Heart left ventricle (tissue), 16 donors: ENCODE results near the gene OGFR. TPM values are rescaled to one million over a fixed set of nuclear protein-coding genes. Genes with fewer than 3 reads are reported as not detected.

ENCODE experiments used
- ATAC-seq, 4 donors: fragments of 200-7000 bp; cut with Tn5 transposase; one replicate each; pipeline ENCODE4 v1.9.1; 2020 to 2022; ENCODE audit warnings: moderate library complexity in 4 of 4, mild to moderate bottlenecking in 3 of 4, moderate number of reproducible peaks in 1 of 4
- DNase-seq, 5 donors: peaks; one replicate each; pipeline ENCODE4 v3.0.0-alpha.2; 2020
- H3K27ac ChIP-seq, 12 donors: fragments of 200-600 bp; sonication (generic) in 4 of 12; one replicate each; pipeline versions ENCODE4 v1.5.0 to v1.8.0; 2016 to 2022; ENCODE audit warnings: mild to moderate bottlenecking in 2 of 12
- H3K27me3 ChIP-seq, 9 donors: fragments of 200-600 bp; sonication (generic) in 2 of 9; one replicate each; pipeline versions ENCODE4 v1.5.1 to v1.8.0; 2016 to 2022; ENCODE audit warnings: mild to moderate bottlenecking in 3 of 9
- H3K36me3 ChIP-seq, 9 donors: fragments of 200-600 bp; sonication (generic) in 2 of 9; one replicate each; pipeline versions ENCODE4 v1.5.0 to v1.8.0; 2018 to 2022; ENCODE audit warnings: mild to moderate bottlenecking in 2 of 9
- H3K4me1 ChIP-seq, 12 donors: fragments of 200-600 bp; sonication (generic) in 4 of 12; one replicate each; pipeline versions ENCODE4 v1.5.0 to v1.8.0; 2016 to 2022; ENCODE audit warnings: mild to moderate bottlenecking in 3 of 12
- H3K4me3 ChIP-seq, 12 donors: fragments of 200-600 bp; sonication (generic) in 4 of 12; one replicate each; pipeline versions ENCODE4 v1.5.0 to v1.8.0; 2017 to 2022; ENCODE audit warnings: mild to moderate bottlenecking in 9 of 12, moderate library complexity in 4 of 12
- H3K9me3 ChIP-seq, 12 donors: fragments of 200-600 bp; sonication (generic) in 4 of 12; one replicate each; pipeline versions ENCODE4 v1.5.0 to v1.8.0; 2016 to 2022; ENCODE audit warnings: mild to moderate bottlenecking in 1 of 12
- POLR2A ChIP-seq, 2 donors: fragments of 450-650 bp; IDR thresholded peaks; one replicate each; pipeline ENCODE4 v1.6.1; 2017; ENCODE audit warnings: antibody characterized with exemption in 2 of 2, mild to moderate bottlenecking in 2 of 2, moderate library complexity in 2 of 2
- WGBS, 4 donors: extraction: QIAGEN DNeasy Blood & Tissue Kit in 2 of 4; methylation state at CpG; one replicate each; pipeline versions ENCODE4 v1.1.5 to v1.1.7; 2013 to 2018; 5-methylcytosine and 5-hydroxymethylcytosine counted together
- intact Hi-C, 10 donors: fragments of 100-400 bp; cut with DNase I; formaldehyde crosslinking; loops; one replicate each; pipeline versions ENCODE4 v1.11.1 to v1.14.2; 2022
- polyA plus RNA-seq, 2 donors: library from polyadenylated mRNA; stranded (reverse); fragments of 200-250 nt; gene quantifications; one replicate each; pipeline ENCODE4 v1.2.3, GENCODE V29; 2013
- total RNA-seq, 9 donors: library from RNA; depleted of rRNA in 2 of 9; stranded (reverse); fragments of >200 nt in 2 of 9; fragmentation: NEBNext Ultra II Directional in 3 of 9; extraction: Animal tissue kit (Norgen Biotek cat#: 25700) in 3 of 9; gene quantifications; one replicate each; pipeline versions ENCODE4 v1.1.0 to v1.2.4, GENCODE V29; 2016 to 2023
- TF ChIP-seq, protein P1 (sequence below), 12 donors: fragments of 200-600 bp; sonication (generic) in 4 of 12; IDR thresholded peaks; one replicate each; pipeline versions ENCODE4 v1.5.0 to v1.8.0; 2018 to 2022; ENCODE audit warnings: antibody characterized with exemption in 12 of 12, mild to moderate bottlenecking in 5 of 12
- donor health status: ischemic (EF 13 %, LVEDD 7.1; RV severe dilation, severe dysfunction).
- donor health status: healthy with polysubstance abuse.
- donor health status: DM: no; HTN: yes; CAD: no.
- donor health status: DM: no; HTN: no; CAD: no.
- donor health status: ischemic (EF 25% LVEDD 6.9; RV normal size, moderate dysfunction).
- donor health status: ischemic (EF 25% LVEDD 5.7; RV mildly dilated, moderate dysfunction).
- donor health status: healthy.
- donor health status: DM: yes; HTN: yes; CAD: no.
- donor health status: ischemic (EF 35%, LVEDD 5.7; RV mildly dilated, moderate dysfunction).
- donor health status: nonischemic (EF 11% LVEDD 7.7; RV severe dilation, severe dysfunction).
- donor health status: DM: yes; HTN: yes; CAD: no.
- donor health status: PGD.
- donor health status: ischemic (EF 29% LVEDD 5.4; RV normal size, mild dysfunction).
- donor health status: nonischemic (EF 23%, LVEDD 6.1; RV moderate dilation, normal function).

Gene OGFR
- total and polyA plus RNA-seq, 11 donors: 14.9 to 46.9 (median 21.2) TPM

GRCh38 chr20:62776692-62777527 is 27.7 kb upstream of the OGFR start:
- no peak overlapping the region for H3K4me3 ChIP-seq
- ATAC-seq: peak in 3 of 4 donors; percentile 10 to 74 (median 42)
- TF ChIP-seq, protein P1, sequence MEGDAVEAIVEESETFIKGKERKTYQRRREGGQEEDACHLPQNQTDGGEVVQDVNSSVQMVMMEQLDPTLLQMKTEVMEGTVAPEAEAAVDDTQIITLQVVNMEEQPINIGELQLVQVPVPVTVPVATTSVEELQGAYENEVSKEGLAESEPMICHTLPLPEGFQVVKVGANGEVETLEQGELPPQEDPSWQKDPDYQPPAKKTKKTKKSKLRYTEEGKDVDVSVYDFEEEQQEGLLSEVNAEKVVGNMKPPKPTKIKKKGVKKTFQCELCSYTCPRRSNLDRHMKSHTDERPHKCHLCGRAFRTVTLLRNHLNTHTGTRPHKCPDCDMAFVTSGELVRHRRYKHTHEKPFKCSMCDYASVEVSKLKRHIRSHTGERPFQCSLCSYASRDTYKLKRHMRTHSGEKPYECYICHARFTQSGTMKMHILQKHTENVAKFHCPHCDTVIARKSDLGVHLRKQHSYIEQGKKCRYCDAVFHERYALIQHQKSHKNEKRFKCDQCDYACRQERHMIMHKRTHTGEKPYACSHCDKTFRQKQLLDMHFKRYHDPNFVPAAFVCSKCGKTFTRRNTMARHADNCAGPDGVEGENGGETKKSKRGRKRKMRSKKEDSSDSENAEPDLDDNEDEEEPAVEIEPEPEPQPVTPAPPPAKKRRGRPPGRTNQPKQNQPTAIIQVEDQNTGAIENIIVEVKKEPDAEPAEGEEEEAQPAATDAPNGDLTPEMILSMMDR (IDR thresholded peaks at IDR 0.05): no peak
- TF ChIP-seq POLR2A (IDR thresholded peaks at IDR 0.05): no peak
- peak overlapping the region in 3 of 12 donors; percentile 26 to 71 (median 39) for H3K27ac ChIP-seq
- peaks cover 0 to 11% (median 0%) of the 10 kb centered on the region in 9 donors for H3K27me3 ChIP-seq
- WGBS, 4 donors: 61 to 69% (median 67%) methylated on average over 12 to 14 of the region's 14 CpGs
- no peak for DNase-seq
- H3K4me1 ChIP-seq: peaks cover 0 to 18% (median 0%) of the 10 kb centered on the region in 12 donors
- no peaks in the 10 kb centered on the region for H3K36me3 ChIP-seq
- intact Hi-C loops: no loop called here
- H3K9me3 ChIP-seq: no peaks in the 10 kb centered on the region

GRCh38 chr20:62777528-62777830 is 27.2 kb upstream of the OGFR start:
- Histone ChIP-seq H3K9me3 (no peaks in the 10 kb centered on the region), H3K36me3 (no peaks in the 10 kb centered on the region), H3K27ac (no peak overlapping the region), H3K4me3 (no peak overlapping the region), H3K27me3 (peaks cover 0 to 11% (median 0%) of the 10 kb centered on the region in 9 donors), H3K4me1 (peaks cover 0 to 18% (median 0%) of the 10 kb centered on the region in 12 donors)
- 92 to 94% (median 93%) methylated on average over 5 to 8 of the region's 8 CpGs for WGBS, 4 donors
- DNase-seq (no peak), ATAC-seq (no peak)
- intact Hi-C loops: no loop called here
- no peak for TF ChIP-seq POLR2A (IDR thresholded peaks at IDR 0.05)
- TF ChIP-seq, protein P1 (IDR thresholded peaks at IDR 0.05): no peak

DNA sequence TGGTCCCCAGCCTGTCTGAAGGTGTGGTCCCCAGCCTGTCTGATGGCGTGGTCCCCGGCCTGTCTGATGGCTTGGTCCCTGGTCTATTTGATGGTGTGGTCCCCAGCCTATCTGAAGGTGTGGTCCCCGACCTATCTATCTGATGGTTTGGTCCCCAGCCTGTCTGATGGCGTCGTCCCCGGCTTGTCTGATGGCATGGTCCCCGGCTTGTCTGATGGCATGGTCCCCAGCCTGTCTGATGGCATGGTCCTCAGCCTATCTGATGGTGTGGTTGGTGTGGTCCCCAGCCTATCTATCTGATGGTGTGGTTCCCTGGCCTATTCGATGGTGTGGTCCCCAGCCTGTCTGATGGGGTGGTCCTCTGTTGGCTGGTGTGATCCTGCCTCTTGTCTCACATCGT is 26.6 kb upstream of the OGFR start:
- DNase-seq: no peak
- Histone ChIP-seq H3K4me3 (no peak overlapping the region), H3K27me3 (peaks cover 0 to 11% (median 0%) of the 10 kb centered on the region in 9 donors), H3K36me3 (no peaks in the 10 kb centered on the region), H3K27ac (no peak overlapping the region), H3K9me3 (no peaks in the 10 kb centered on the region), H3K4me1 (peaks cover 0 to 18% (median 1%) of the 10 kb centered on the region in 12 donors)
- no peak for TF ChIP-seq POLR2A (IDR thresholded peaks at IDR 0.05)
- TF ChIP-seq, protein P1 (IDR thresholded peaks at IDR 0.05): no peak
- ATAC-seq: no peak
- 91 to 98% (median 97%) methylated on average over 8 to 9 of the region's 9 CpGs for WGBS, 4 donors
- intact Hi-C loops: no loop called here

DNA sequence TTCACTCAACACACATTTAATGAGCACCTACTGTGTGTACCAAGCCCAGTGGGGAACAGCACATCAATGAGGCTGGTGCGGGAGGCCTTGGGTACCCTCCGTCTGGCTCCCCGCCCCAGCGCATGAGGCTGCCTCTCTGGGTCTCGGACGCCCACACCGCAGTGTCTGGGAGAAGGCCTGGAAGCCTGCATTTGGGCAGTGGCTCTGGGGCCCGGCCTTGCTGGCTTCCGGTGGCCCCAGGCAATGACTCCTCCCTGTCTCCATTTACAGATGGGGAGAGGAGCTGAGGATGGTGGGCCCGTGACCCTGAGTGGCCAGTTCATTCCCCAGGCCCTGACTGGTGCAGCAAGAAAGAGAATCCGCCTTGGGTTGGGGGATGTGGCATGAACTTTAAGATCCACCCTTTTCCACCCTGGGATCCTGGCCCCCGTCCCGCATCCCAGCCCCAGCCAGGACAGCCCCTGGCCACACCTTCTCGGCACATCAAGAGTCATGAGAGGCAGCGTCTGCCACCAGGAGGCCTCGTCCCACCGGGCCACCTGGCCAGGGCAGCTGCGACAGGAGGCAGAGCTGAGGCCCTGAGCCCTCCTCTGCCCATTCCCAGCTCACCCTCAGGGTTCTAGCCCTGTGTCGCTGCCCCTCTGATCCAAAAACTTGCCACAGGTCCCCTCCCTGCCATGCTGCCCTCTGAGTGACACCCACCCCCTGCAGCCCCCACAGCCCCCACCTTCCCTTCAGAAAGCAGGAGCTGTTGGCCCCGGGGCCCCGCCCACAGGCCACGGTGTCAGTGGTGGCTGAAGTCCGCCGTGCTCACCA is 25.8 kb upstream of the OGFR start:
- intact Hi-C loops: no loop called here
- H3K27ac ChIP-seq: no peak overlapping the region
- ATAC-seq (no peak), DNase-seq (no peak)
- no peak for TF ChIP-seq POLR2A (IDR thresholded peaks at IDR 0.05)
- TF ChIP-seq, protein P1 (IDR thresholded peaks at IDR 0.05): no peak
- H3K27me3 ChIP-seq: peaks cover 0 to 8% (median 0%) of the 10 kb centered on the region in 9 donors
- H3K9me3 ChIP-seq: no peaks in the 10 kb centered on the region
- H3K36me3 ChIP-seq: no peaks in the 10 kb centered on the region
- no peak overlapping the region for H3K4me3 ChIP-seq
- WGBS, 4 donors: 77 to 84% (median 80%) methylated on average over 11 to 24 of the region's 24 CpGs
- peaks cover 0 to 23% (median 7%) of the 10 kb centered on the region in 12 donors for H3K4me1 ChIP-seq
